CD4-positive, alpha-beta T cell treated with Interferon alpha-2 for 1 hour (primary cell): ENCODE results near the gene SPRR2A.
"Not testable (repeated sequence)": the region's sequence is repeated elsewhere in the genome, so short reads cannot be mapped to it uniquely, and the experiment has no call there.

ENCODE experiments used
- DNase-seq, 2 donors: peaks; one replicate each; pipeline ENCODE4 v3.0.0-alpha.2; 2020 to 2022

SPRR2A gene

DNA sequence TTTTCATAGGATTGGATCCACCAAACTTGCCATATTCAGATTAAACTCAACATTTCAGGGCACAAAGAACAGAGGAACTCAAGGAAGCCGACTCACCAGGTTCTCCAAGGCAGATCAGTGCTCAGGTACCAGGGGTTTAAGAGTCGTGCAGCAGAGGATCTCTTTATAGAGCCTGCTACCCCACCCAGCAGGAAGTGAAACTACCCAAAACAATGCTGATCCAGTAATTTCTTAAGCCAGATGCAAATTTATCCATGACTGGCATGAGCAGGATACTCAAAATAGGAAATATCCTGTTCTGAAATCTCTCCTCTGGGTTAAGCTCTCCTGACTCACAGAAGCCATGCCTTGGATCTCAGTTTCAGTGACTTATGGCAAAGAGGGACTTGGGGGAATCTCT lies at the start of gene SPRR2A:
Gene SPRR2A, minus strand, starts transcription at position 138 of the 400 bp plus-strand sequence. CDS start 777 bp downstream, outside the sequence.
- DNase-seq, result no peak

DNA sequence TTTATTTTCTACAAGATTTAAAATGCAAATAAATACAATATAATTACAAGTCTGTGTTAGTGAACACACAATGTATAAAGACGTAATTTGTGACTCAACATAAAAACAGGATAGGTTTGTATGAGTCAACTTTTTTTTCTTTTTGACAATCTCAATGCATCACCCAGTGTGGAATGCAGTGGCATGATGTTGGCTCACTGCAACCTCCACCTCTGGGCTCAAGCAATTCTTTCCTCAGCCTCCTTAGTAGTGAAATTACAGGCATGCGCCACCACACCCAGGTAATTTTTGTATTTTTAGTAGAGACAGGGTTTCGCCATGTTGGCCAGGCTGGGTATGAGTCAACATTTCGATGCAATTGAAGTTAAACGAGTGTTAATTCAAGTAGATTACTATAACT lies 42.9 kb upstream of the SPRR2A start:
- DNase-seq, result no peak

DNA sequence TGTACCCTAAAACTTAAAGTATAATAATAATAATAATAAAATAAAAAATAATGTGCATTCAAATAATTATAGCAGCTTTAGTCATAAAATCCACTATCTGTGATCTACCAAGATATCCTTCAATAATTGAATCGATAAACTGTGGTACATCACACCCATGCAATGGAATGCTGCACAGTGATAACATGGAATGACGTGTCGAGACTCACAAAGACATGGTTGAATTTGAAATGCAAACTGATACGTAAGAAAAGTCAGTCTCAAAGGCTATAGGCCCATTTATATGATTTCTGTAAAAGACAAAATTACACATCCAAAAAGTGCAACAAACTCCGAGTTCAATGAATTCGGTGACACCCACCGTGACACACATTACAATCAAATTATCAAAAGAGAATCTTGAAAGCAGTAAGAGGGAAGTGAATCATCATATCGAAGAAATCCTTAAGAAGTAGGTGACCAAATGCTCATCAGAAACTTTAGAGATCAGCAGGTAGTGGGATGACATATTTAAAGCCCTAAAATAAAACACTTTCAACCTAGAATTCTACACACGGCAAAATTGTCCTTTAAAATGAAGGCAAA lies 42.2 kb upstream of the SPRR2A start:
- DNase-seq, result no peak

DNA sequence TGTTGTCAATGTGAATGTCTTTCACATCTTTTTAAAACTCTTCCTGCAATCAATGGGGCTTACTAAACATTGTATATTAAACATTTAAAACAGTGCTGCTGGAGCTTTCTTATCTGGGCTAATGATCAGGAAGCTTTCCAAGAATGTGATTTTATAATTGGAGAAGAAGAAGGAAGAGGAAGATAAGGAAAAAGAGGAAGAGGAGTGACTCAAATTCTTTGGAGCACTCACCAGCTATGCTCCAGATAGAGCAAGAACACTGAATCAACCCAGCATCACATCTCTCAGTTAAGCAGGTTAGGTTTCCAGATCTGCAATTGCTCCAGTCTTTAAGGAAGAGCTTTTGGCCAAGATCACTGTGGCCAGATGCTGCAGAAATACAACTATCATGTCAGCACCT lies 38.5 kb upstream of the SPRR2A start:
- DNase-seq, result no peak

DNA sequence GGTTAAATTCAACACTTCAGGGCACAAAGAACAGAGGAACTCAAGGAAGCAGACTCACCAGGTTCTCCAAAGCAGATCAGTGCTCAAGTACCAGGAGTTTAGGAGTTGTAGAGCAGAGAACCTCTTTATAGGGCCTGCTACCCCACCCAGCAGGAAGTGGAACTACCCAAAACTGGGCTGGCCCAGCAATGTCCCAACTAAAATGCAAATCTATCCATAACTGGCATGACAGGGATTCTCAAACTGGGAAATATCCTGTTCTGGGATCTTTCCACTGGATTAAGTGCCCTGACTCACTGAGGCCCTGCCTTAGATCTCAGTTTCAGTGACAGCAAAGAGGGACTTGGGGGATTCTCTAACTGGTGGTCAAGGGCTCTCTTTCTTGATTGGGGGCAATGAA lies 37.1 kb upstream of the SPRR2A start, which contains the start of gene SPRR2E:
Gene SPRR2E, minus strand, starts transcription at position 101 of the 400 bp plus-strand sequence. CDS start 775 bp downstream, outside the sequence.
- no peak for DNase-seq

DNA sequence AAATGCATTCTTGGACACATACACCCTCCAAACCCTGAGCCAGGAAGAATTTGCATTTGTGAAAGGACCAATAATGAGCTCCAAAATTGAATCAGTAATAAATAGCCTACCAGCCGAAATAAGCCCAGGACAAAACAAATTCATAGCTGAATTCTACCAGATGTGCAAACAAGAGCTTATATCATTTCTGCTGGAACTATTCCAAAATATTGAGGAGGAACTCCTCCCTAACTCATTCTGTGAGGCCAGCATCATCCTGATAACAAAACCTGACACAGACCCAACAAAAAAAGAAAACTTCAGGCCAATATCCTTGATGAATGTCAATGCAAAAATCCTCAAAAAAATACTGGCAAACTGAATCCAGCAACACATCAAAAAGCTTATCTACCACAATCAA lies 30.3 kb upstream of the SPRR2A start:
- DNase-seq, result no peak

DNA sequence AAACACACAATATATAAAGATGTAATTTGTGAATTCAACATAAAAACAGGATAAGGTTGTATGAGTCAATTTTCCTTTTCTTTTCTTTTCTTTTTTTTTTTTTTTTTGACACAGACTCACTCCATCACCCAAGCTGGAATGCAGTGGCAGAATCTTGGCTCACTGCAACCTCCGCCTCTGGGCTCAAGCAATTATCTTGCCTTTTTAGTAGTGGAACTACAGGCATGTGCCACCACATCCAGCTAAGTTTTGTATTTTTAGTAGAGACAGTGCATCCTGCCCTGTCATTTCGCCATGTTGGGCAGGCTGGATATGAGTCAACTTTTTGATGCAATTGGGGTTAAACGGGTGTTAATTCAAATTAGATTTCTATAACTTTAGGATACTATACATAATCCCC lies 24.4 kb upstream of the SPRR2A start:
- DNase-seq, result no peak

DNA sequence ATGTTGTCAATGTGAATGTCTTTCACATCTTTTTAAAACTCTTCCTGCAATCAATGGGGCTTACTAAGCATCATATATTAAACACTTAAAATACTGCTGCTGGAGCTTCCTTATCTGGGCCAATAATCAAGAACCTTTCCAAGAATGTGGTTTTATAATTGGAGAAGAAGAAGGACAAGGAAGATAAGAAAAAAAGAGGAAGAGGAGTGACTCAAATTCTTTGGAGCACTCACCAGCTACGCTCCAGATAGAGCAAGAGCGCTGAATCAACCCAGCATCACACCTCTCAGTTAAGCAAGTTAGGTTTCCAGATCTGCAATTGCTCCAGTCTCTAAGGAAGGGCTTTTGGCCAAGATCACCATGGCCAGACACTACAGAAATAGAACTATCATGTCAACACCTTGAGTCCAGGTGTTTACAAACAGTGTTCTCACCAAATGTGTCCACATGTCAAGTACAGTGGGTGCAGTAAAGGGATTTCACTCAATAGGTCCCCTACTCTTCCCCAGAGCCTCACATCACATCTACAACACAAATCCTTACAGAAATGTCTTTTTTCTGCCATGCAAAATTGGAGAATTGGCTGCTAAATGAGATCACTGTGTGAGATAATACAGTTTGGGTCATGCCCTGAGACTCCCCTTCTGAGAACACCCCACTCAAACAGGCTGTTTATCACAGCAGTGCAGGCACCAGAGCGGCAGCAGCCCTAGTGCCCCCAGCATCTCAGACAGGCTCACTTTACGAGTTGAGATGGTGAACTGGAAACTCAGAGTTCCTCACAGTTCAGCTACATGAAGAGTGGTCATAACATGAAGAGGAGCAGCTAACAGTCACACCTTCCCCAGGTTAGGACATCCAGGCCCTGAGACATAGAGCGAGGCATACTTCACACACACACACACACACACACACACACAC lies 15.8 kb upstream of the SPRR2A start:
- no peak for DNase-seq

DNA sequence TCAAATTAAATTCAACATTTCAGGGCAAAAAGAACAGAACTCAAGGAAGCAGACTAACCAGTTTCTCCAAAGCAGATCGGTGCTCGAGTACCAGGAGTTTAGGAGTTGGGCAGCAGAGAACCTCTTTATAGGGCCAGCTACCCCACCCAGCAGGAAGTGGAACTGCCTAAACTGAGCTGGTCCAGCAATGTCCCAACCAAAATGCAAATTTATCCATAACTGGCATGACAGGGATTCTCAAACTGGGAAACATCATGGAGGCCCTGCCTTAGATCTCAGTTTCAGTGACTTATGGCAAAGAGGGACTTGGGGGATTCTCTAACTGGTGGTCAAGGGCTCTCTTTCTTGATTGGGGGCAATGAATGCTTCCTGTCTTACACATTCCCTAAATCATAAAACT lies 14.2 kb upstream of the SPRR2A start, which contains the start of gene SPRR2B:
Gene SPRR2B, minus strand, starts transcription at position 101 of the 400 bp plus-strand sequence. CDS start 772 bp downstream, outside the sequence.
- no peak for DNase-seq

DNA sequence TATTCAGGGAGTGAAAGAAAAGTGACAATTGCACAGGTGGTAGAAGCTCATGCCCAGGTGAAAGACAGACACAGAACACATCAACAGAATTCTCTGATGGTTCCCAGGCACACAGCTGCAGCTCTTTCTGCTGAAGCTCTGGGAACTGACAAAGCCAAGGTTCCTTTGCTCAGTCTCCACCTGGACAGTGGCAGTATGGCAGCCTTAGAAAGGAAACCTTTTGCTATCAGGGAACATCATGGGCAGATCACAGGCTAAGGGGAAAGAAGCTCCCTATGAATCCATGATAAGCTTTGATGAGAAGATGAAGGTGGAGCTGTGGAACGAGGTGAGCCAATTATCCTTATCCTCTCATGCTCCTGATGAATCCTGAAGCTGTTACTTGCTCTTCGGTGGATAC lies 12.9 kb upstream of the SPRR2A start:
- DNase-seq, result no peak

DNA sequence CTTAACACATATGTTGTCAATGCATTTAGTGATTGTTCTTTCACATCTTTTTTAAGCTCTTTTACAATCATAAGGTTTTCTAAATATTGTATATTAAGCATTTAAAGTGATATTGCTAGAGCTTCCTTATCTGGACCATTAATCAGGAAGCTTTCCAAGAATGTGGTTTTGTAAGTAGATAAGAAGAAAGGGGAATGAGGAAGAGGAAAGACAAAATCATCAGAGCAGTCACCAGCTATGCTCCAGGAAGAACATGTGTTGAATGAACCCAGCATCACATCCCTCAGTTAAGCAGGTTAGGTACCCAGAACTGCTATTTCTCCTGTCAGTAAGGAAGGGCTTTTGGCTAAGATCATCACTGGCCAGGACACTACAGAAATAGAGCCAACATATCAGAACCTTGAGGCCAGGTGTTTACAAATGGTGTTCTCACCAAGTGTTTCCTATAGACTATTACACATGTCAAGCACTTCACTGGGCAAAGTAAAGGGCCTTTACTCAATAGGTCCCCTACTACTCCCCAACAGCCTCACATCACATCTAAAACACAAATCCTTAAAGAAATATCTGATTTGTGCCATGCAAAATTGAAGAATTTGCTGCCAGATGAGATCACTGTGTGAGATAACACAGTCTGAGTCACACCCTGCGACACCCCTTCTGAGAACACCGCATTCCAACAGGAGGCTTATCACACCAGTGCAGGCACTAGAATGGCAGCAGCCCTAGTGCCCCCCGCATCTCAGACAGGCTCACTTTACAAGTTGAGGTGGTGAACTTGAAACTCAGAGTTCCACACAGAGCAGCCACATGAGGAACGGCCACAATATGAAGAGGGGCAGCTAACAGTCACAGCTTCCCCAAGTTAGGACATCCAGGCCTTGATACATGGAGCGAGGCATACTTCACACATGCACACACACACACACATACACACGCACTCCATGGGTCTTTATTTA lies 1.8 kb upstream of the SPRR2A start:
- no peak for DNase-seq

DNA sequence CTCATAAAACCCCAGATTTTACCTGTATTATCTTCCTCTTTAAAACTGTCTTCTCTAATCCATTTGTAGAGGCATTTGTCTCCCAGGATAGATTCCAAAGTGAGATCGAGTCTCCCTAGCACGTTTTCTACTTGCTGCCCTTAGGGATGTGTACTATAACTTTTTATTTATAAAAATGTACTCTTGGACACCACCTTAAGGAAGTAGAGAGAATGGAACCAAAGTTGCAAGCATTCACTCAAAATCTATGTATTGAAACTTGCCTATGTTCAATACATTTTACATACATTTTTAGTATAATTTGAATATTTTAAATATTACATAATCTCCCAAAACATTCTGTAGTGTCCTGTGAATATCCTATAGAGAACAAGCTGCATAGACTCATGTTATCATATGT lies 842 bp upstream of the SPRR2A start:
- DNase-seq, result no peak

DNA sequence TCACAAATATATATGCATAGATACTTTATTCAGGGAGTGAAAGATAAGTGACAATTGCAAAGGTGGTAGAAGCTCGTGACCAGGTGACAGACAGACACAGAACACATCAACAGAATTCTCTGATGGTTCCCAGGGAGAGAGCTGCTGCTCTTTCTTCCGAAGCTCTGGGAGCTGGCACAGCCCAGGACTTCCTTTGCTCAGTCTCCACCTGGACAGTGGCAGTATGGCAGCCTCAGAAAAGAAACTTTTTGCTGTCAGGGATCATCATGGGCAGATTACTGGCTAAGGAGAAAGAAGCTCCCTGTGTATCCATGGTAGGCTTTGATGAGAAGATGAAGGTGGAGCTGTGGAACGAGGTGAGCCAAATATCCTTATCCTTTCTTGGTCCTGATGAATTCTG lies 1.2 kb downstream of the SPRR2A start:
- not testable (repeated sequence) for DNase-seq

DNA sequence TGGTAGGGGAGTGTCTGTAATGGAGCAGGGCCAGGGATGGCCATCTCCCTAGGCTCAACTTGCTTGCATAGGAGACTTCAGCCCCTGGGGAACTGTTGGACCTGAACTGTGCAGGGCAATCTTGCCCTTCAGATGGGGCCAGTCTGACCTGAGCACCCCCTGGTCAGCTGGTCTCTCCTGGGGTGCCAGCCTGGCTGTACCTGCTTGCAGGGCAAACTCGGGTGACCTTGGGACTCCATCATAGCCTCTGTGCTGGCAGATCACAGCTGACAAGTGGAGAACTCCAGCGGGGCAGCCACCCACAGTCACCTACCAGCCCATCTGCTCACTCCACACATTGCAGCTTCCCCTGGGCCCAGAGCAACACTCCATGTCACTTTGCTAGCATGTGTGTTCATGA lies 8.1 kb downstream of the SPRR2A start:
- no peak for DNase-seq

DNA sequence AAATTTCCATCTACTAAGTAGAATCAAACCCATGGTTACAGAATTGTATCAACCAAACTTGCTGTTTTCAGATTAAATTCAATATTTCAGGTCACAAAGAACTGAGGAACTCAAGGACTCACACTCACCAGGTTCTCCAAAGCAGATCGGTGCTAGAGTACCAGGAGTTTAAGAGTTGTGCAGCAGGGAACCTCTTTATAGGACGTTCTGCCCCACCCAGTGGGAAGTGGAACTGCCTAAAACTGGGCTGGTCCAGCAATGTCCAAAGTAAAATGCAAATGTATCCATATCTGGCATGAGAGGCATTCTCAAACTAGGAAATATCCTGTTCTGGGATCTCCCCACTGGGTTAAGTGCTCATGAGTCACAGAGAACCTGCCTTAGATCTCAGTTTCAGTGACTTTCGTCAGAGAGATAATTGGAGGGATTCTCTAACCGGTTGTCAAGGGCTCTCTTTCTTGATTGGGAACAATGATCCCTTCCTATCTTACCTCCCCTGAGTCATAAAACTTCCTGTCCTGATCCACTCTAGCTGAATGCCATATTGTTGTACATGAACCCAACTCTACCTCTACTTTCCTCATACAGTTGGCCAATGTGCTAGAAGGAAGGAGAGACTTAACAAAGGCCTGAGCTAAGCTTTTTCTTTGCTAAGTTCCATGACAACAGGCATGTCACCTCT lies 16.2 kb downstream of the SPRR2A start, which contains the start of gene SPRR2D:
Gene SPRR2D, minus strand, starts transcription at position 171 of the 682 bp plus-strand sequence. CDS start 774 bp downstream, outside the sequence.
- DNase-seq, result no peak

DNA sequence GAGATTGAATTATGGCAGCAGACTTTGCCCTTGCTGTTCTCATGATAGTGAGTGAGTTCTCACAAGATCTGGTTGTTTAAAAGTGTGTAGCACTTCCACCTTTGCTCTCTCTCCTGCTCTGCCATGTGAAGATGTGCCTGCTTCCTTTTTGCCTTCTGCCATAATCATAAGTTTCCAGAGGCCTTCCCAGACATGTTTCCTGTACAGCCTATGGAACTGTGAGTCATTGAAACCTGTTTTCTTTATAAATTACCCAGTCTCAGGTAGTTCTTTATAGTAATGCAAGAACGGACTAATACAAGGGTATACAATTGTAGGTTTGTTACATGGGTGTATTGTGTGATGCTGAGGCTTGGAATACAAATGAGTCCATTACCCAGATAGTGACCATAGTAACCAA lies 22.1 kb downstream of the SPRR2A start:
- DNase-seq, result no peak

DNA sequence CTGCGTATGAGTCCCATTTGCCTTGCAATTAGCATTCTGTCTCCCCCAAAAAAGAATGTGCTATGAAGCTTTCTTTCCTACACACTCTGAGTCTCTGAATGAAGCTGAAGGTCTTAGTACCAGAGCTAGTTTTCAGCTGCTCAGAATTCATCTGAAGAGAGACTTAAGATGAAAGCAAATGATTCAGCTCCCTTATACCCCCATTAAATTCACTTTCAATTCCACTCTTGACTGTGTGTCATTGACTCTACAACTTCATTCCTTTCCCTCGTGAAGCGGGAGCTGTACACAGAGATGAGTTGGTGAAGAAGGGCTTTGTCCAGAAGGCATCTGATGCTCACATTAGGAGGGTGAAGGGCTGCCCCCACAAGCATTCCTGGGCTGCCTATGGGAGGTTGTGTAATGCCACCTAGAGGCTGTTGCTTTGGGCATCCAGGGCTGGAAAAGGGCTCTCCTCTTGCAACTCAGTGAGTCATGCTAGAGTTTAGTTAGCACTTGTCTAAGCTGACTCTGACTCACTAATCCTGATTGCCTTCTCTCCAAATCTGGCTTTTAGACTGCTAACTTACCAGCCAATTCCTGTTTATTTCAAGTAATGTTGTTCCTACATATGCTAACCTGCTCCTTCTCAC lies 24.5 kb downstream of the SPRR2A start:
- DNase-seq, result no peak

DNA sequence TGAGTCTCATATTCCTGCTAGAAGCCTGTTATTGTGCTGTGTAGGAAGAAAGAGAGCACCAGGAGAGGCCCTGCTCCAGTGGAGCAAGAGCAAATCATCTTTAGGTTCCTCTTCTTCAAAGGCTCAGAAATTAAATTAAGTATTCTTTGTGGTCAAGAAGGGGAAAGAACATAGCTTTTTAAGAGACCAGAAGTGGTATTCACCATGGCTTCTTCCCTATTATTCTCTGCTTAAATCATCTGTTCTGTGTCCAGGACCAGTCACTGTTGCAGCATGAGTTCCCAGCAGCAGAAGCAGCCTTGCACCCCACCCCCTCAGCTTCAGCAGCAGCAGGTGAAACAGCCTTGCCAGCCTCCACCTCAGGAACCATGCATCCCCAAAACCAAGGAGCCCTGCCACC lies 25.2 kb downstream of the SPRR2A start:
- DNase-seq, result no peak

DNA sequence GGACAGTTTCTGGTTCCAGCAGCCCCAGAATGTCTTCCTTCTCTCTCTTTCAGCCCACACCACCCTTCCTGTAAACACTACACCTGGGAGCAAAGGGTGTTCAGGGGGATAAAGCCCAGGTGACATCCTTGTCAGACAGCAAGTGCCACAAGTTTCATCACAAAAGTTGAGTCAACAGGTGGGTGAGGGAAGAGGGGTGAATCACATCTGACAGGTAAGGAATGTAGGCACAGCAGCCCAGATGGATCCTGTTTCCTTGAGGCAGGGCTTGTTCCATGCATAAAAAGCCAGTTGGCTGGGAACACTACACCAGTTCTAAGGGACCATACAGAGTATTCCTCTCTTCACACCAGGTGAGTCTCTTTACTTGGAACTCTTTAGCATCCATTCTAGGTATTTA lies 26.4 kb downstream of the SPRR2A start, which contains the start of gene SPRR1B:
Gene SPRR1B, plus strand, starts transcription at position 309 of the 400 bp plus-strand sequence. CDS start 1,143 bp downstream, outside the sequence.
- DNase-seq, result no peak

DNA sequence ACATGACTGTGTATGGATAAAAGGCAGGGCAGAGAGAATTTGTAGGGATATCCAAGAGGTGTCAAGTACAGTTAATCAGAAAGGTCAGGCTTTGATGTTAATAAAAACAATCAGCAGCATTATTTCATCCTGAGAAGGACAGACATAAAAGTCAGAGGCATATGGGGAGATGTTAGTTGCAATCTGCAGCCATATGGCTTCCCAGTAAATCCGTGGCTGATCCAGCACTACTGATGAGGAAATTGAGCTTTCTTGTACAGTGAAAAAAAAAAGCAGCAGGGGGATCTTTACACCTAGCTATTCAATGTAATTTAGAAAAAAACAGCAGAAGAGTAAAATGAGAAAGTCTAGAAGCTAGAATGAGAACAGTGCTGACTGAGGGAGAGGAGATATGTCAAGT lies 28.5 kb downstream of the SPRR2A start:
- no peak for DNase-seq

DNA sequence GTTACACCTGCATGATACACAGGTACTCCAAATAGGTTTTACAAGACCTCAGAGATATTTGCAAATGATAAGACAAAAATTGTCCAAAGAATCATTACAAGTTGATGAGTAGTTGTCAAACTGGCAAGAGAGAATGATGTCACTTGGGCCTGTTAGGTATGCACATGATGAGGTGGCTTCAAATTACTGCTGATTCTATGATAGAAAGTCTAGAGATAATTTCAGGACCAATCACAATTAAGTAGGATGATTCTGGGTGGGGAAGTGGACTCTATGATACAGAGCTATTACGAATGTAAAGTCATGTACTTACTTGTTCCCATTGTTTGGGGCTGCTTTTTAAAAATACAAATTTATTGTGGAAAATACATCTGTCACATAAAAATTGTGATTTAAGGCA lies 31.5 kb downstream of the SPRR2A start:
- no peak for DNase-seq

DNA sequence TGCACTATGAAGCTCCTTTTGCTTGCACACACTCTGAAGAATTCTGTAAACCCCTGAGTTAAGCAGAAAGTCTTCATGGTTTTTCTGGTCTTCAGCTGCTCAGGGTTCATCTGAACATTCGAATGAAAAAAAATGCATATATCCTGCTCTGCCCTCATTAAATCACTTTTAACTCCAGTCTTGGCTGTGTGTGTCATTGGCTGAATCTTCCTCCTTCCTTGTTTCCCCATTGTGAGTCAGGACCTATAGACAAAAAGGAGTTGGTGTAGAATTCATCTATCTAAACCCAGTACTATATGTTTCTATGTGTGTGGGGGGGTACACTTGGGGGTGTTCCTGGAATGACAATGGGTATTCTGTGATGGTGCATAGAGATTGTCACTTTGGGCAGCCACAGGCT lies 32.9 kb downstream of the SPRR2A start:
- DNase-seq, result no peak
